RWPE1 (cell line): Measurements from ENCODE around the gene TMPRSS11D.

Source experiments
- CTCF ChIA-PET: fragments of 350-600 bp; sonication (Branson Sonifier 250); formaldehyde crosslinking; extraction: SDS; loops from one replicate; lab custom pipeline; 2021; lab: Yijun Ruan, JAX
- POLR2A ChIA-PET: fragments of 400-600 bp; formaldehyde crosslinking; extraction: SDS; loops from one replicate; lab custom pipeline; 2020; ENCODE audit warnings: antibody characterized with exemption; ENCODE audit not compliant: low non-redundant PET; lab: Yijun Ruan, JAX
- DNase-seq: peaks from one replicate; pipeline ENCODE4 v3.0.0; 2012; ENCODE audit warnings: low spot score
- H3K27ac ChIP-seq: fragments of 450-650 bp; 2 replicates; pipeline ENCODE4 v1.5.1; 2017
- TF ChIP-seq, protein P1 (sequence below): fragments of 450-650 bp; conservative IDR thresholded peaks from 2 replicates; pipeline ENCODE4 v1.5.1; 2017; ENCODE audit warnings: low read depth, mild to moderate bottlenecking

Gene TMPRSS11D

DNA sequence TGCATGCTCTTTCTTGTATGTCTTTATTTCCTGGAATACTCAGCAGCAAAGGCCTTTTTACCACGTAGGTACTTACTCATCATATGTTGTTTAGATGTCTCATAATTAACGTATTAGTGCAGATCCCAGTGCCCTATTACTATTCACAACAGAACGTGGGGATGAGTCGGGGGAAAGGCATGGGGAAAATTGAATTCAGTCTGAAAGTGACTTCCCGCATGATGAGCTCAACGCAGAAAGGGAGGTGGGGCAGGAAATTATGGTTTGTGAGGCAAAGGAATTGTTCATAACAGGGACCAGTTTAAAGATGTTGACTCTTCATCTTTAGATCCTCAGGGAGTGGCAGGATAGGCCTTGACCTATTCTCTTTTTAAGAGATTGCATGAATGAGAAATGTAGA is 2.0 kb upstream of the TMPRSS11D start:
- ChIA-PET POLR2A (no interaction called here), CTCF (interaction anchor here (0.6 kb wide), 1 partner anchor 305 kb away, joined by 3 read pairs; no protein-coding TSS in a partner anchor)
- peak; percentile 83 for DNase-seq
- TF ChIP-seq, protein P1, sequence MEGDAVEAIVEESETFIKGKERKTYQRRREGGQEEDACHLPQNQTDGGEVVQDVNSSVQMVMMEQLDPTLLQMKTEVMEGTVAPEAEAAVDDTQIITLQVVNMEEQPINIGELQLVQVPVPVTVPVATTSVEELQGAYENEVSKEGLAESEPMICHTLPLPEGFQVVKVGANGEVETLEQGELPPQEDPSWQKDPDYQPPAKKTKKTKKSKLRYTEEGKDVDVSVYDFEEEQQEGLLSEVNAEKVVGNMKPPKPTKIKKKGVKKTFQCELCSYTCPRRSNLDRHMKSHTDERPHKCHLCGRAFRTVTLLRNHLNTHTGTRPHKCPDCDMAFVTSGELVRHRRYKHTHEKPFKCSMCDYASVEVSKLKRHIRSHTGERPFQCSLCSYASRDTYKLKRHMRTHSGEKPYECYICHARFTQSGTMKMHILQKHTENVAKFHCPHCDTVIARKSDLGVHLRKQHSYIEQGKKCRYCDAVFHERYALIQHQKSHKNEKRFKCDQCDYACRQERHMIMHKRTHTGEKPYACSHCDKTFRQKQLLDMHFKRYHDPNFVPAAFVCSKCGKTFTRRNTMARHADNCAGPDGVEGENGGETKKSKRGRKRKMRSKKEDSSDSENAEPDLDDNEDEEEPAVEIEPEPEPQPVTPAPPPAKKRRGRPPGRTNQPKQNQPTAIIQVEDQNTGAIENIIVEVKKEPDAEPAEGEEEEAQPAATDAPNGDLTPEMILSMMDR: no peak
- H3K27ac ChIP-seq: no peak overlapping the region

DNA sequence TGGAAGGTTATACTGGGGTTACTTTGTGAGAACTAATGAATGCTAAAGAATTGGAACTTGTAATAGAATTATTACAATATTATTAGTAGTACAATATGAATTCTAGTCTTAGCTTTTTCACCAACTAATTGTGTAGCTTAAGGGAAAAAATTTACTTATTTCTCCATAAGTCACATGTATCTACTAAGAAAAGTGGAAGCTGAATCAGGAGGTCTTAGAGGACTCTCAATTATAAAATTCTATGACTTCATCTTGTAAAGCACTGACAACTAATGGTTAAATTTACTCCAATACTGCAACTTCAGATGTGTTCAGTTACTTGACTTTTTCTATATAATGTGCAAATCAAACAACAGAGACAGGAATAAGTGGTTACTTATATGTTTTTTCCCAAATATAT is 899 bp upstream of the TMPRSS11D start:
- TF ChIP-seq, protein P1: no peak

DNA sequence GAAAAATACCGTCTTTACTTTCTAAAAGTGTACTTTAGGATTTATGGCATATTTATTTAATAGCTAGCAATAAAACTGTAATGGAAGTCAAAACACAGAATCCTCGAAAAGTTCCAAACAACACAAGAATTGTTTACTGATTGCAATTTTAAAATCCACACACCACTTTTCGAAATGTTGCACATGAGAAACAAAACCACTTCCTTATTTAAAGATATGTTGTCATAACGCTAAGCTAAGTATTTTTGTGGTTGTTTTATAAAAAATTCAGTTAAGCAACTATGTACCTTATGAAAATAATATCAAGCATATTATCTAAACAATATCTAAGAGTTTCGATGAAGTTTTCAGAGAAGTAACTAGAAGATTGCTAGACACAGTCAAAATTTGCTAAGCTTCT is 344 bp downstream of the TMPRSS11D start:
- no peak for DNase-seq
- ChIA-PET CTCF (interaction anchor here (0.6 to 0.7 kb wide), 2 partner anchors 42 to 404 kb away, joined by 4 read pairs; no protein-coding TSS in a partner anchor), POLR2A (no interaction called here)
- TF ChIP-seq, protein P1: no peak
- H3K27ac ChIP-seq: no peak overlapping the region

More for the DNA sequence above, 899 bp upstream of the TMPRSS11D start:
- ChIA-PET CTCF (interaction anchor here (0.7 kb wide), 1 partner anchor 1741 kb away, joined by 5 read pairs; no protein-coding TSS in a partner anchor), POLR2A (no interaction called here)
- no peak for DNase-seq
- H3K27ac ChIP-seq: no peak overlapping the region

DNA sequence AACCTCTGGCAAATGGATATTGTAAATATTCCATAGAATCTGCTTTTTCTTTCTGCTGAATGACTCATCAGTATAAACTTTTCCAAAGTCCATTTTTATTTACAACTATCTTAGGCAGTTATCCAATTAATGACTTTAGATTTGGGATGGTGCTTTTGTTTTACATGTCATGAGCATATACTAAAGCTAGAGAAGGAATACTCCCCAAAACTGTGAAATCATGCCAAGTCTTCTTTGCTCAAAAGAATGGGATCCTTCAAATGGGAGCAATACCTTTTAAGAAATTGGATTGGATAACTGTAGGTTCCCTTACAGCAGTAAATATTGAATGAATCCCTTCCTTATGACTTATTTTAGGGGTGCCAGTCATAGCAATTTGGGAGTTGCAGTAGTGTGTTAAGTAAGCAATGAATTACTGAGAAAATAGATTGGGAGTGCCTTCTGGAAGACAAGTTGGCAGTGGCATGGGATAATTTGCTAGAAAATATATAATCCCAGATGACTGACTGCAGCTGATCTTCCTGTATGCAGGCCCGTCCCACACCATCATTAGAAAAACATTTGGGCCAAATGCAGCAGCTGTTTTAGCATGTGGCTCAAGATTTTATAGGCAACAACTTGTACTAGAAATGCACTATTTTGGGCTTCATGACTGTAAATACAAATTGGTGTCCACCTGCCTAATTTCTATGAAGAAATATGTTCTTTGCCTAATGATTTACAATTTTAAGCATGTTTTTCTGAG is 2.8 kb downstream of the TMPRSS11D start:
- POLR2A ChIA-PET: no interaction called here

DNA sequence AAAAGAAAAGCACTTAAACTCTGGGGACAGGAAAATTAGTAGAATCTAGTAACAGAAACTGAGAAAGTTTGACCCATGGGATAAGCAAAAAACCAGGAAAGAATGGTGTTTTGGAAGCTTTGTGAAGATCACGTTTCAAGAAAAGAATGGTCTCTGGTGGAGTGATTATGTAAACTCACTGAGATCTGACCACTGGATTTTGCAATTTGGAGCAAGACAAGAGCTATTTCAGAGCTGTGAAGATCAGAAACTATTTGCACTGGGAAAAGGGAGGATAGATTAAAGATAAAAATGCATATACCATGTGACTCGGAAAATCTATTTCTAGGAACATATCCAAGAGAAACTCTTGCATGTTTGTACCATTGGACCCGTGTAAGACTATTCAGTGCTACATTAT is 4.3 kb downstream of the TMPRSS11D start:
- CTCF ChIA-PET: interaction anchor here (0.7 kb wide), 1 partner anchor 300 kb away, joined by 3 read pairs; no protein-coding TSS in a partner anchor
- POLR2A ChIA-PET: no interaction called here

More for the DNA sequence above, 2.8 kb downstream of the TMPRSS11D start:
- no peak for DNase-seq
- TF ChIP-seq, protein P1: no peak
- no peak overlapping the region for H3K27ac ChIP-seq
- CTCF ChIA-PET: interaction anchor here (0.6 kb wide), 1 partner anchor 19 kb away, joined by 3 read pairs; no protein-coding TSS in a partner anchor

DNA sequence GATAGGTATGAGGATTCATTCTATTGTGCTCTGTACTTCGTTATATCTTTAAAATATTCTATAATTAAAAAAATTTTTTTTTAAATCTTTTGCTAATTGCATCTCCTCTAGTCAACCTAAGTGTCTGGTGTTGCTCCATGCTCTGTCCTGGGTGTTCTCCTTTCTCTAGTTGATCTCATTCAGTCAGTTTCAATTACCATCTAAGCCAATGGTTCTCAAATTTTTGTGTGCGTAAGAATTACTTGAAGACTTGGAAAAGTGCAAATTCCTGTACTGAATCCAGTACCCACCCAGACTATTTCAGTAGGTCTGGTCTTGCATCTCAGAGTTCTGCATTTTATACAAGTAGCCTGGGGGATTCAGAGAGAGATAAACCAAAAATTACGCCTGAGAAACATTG is 6.7 kb downstream of the TMPRSS11D start:
- ChIA-PET POLR2A (no interaction called here), CTCF (no interaction called here)
- DNase-seq: no peak
- TF ChIP-seq, protein P1: no peak
- H3K27ac ChIP-seq: no peak overlapping the region

More for the DNA sequence above, 4.3 kb downstream of the TMPRSS11D start:
- DNase-seq: no peak
- H3K27ac ChIP-seq: no peak overlapping the region
- TF ChIP-seq, protein P1: no peak
